HG03442 (cell line): Measurements from ENCODE around the gene CERCAM.
"Not testable (repeated sequence)": the region's sequence is repeated elsewhere in the genome, so short reads cannot be mapped to it uniquely, and the experiment has no call there.

Experiments used
- ATAC-seq: cut with Tn5 transposase; IDR thresholded peaks from one replicate; pipeline ENCODE4 v1.9.1; 2021; ENCODE audit warnings: mild to moderate bottlenecking, moderate library complexity; ENCODE audit not compliant: unreplicated experiment

Gene CERCAM

GRCh38 chr9:128392302-128393144, 28.1 kb upstream of the CERCAM start:
- no peak for ATAC-seq

GRCh38 chr9:128393145-128393775, 27.4 kb upstream of the CERCAM start:
- ATAC-seq, result no peak

- no peak for ATAC-seq
Observed at GRCh38 chr9:128393970-128394369, 26.7 kb upstream of the CERCAM start.

- no peak for ATAC-seq
Observed at GRCh38 chr9:128394379-128395168, 26.1 kb upstream of the CERCAM start.

GRCh38 chr9:128396970-128397613, 23.6 kb upstream of the CERCAM start:
- no peak for ATAC-seq

- ATAC-seq, result no peak
Observed at GRCh38 chr9:128397831-128398230, 22.8 kb upstream of the CERCAM start.

GRCh38 chr9:128399861-128400260, 20.8 kb upstream of the CERCAM start:
- ATAC-seq, result no peak

GRCh38 chr9:128404560-128404959, 16.1 kb upstream of the CERCAM start:
- no peak for ATAC-seq

- no peak for ATAC-seq
Observed at GRCh38 chr9:128405077-128405779, 15.4 kb upstream of the CERCAM start.

GRCh38 chr9:128405780-128406171, 14.9 kb upstream of the CERCAM start:
- no peak for ATAC-seq

GRCh38 chr9:128406848-128407391, 13.7 kb upstream of the CERCAM start:
- ATAC-seq, result no peak

GRCh38 chr9:128408963-128409431, 11.7 kb upstream of the CERCAM start:
- no peak for ATAC-seq

GRCh38 chr9:128409450-128409849, 11.2 kb upstream of the CERCAM start:
- ATAC-seq, result no peak

- no peak for ATAC-seq
Observed at GRCh38 chr9:128409978-128410377, 10.7 kb upstream of the CERCAM start.

GRCh38 chr9:128411364-128412119, 9.1 kb upstream of the CERCAM start:
- ATAC-seq, result no peak

GRCh38 chr9:128412120-128412790, 8.4 kb upstream of the CERCAM start:
- ATAC-seq, result no peak

GRCh38 chr9:128413728-128414127, 6.9 kb upstream of the CERCAM start:
- not testable (repeated sequence) for ATAC-seq

- ATAC-seq, result no peak
Observed at GRCh38 chr9:128414461-128414860, 6.2 kb upstream of the CERCAM start.

- ATAC-seq, result no peak
Observed at GRCh38 chr9:128415281-128415680, 5.4 kb upstream of the CERCAM start.
